ENCODE measurements around the gene ALPL.

DNA sequence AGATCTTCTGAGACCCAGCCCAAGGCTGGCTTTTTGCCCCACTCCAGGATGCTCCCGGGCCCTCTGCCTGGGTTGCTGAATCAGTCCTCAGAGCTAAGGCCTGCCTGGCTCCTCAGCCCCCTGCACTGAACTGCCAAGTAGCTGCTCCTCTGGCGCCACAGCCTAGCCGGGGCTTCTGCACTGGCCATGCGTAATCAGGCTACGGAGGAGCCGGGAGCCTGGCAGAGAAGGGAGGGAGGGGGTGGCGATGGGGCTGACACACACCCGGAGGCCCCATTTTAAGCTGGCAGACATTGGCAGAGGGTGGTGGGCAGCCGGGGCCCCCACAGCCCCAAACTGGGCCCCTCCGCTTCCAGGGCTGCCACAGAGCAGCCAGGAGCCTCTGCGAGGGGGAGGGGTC lies 38.7 kb downstream of the ALPL start:
- TF ChIP-seq, protein P1, sequence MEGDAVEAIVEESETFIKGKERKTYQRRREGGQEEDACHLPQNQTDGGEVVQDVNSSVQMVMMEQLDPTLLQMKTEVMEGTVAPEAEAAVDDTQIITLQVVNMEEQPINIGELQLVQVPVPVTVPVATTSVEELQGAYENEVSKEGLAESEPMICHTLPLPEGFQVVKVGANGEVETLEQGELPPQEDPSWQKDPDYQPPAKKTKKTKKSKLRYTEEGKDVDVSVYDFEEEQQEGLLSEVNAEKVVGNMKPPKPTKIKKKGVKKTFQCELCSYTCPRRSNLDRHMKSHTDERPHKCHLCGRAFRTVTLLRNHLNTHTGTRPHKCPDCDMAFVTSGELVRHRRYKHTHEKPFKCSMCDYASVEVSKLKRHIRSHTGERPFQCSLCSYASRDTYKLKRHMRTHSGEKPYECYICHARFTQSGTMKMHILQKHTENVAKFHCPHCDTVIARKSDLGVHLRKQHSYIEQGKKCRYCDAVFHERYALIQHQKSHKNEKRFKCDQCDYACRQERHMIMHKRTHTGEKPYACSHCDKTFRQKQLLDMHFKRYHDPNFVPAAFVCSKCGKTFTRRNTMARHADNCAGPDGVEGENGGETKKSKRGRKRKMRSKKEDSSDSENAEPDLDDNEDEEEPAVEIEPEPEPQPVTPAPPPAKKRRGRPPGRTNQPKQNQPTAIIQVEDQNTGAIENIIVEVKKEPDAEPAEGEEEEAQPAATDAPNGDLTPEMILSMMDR (IDR thresholded peaks at IDR 0.05 in 8 of 11, conservative IDR thresholded peaks at IDR 0.05 in 3 of 11), result no peak
- TF ChIP-seq POLR2A (IDR thresholded peaks at IDR 0.05), result no peak
